HEK293 (cell line): ENCODE data around the gene DLEC1.
A peak's percentile ranks its signal among the peaks of the same experiment; 100 is the strongest.

ENCODE experiments used
- CTCF ChIA-PET: fragments of 350-600 bp; formaldehyde crosslinking; extraction: SDS; loops from one replicate; lab custom pipeline; 2021; ENCODE audit warnings: antibody characterized with exemption; lab: Yijun Ruan, JAX
- POLR2A ChIA-PET: fragments of 300-600 bp; formaldehyde crosslinking; extraction: SDS; loops from one replicate; lab custom pipeline; 2020; ENCODE audit warnings: antibody characterized with exemption, inconsistent platforms; lab: Yijun Ruan, JAX
- H3K27ac ChIP-seq: fragments of 200-500 bp; sonication (Bioruptor generic); 2 replicates; pipeline ENCODE4 v1.5.1; 2014; ENCODE audit warnings: low read depth, low read length, control low read depth, inconsistent platforms; ENCODE audit errors: extremely low read depth
- H3K36me3 ChIP-seq, 2 experiments: fragments of 200-500 bp in 1 of 2; sonication (Bioruptor generic) in 1 of 2; 1 replicate in 1 of 2; 2 replicates in 1 of 2; pipeline ENCODE4 v1.5.1; 2014 to 2017; ENCODE audit warnings: inconsistent platforms in 2 of 2, low read length in 2 of 2; ENCODE audit not compliant: control insufficient read depth in 2 of 2, insufficient read depth in 1 of 2
- H3K4me1 ChIP-seq: fragments of 200-500 bp; sonication (Bioruptor generic); 2 replicates; pipeline ENCODE4 v1.5.1; 2014; ENCODE audit warnings: mild to moderate bottlenecking, low read length, inconsistent platforms; ENCODE audit not compliant: control insufficient read depth, insufficient read depth
- H3K4me3 ChIP-seq: 2 replicates; pipeline ENCODE4 v1.5.1; 2011; ENCODE audit warnings: low read depth, mild to moderate bottlenecking, control low read depth, low read length, moderate library complexity
- H3K9me3 ChIP-seq: fragments of 200-500 bp; sonication (Bioruptor generic); 2 replicates; pipeline ENCODE4 v1.5.1; 2014; ENCODE audit warnings: low read depth, low read length, inconsistent platforms; ENCODE audit not compliant: control insufficient read depth, insufficient read depth
- GLIS2 ChIP-seq: fragments of 450-650 bp; formaldehyde crosslinking; IDR thresholded peaks from 2 replicates; pipeline ENCODE4 v1.5.1; 2016; ENCODE audit warnings: missing biosample characterization, missing genetic modification characterization
- REPIN1 ChIP-seq: fragments of 450-650 bp; formaldehyde crosslinking; IDR thresholded peaks from 2 replicates; pipeline ENCODE4 v1.5.1; 2017; ENCODE audit warnings: missing biosample characterization, missing genetic modification characterization, low read depth
- ZNF175 ChIP-seq: fragments of 450-650 bp; formaldehyde crosslinking; IDR thresholded peaks from 2 replicates; pipeline ENCODE4 v1.5.1; 2016; ENCODE audit warnings: missing biosample characterization, missing genetic modification characterization
- ZNF248 ChIP-seq: fragments of 450-650 bp; formaldehyde crosslinking; IDR thresholded peaks from 2 replicates; pipeline ENCODE4 v1.5.1; 2017; ENCODE audit warnings: missing biosample characterization, missing genetic modification characterization
- ZNF324 ChIP-seq: fragments of 450-650 bp; formaldehyde crosslinking; IDR thresholded peaks from 2 replicates; pipeline ENCODE4 v1.5.1; 2016; ENCODE audit warnings: missing biosample characterization, missing genetic modification characterization
- ZNF335 ChIP-seq: fragments of 450-650 bp; formaldehyde crosslinking; conservative IDR thresholded peaks from 2 replicates; pipeline ENCODE4 v1.5.1; 2016; ENCODE audit warnings: missing biosample characterization, missing genetic modification characterization
- ZNF404 ChIP-seq: fragments of 450-650 bp; formaldehyde crosslinking; IDR thresholded peaks from 2 replicates; pipeline ENCODE4 v1.5.1; 2017; ENCODE audit warnings: missing biosample characterization, missing genetic modification characterization
- ZNF48 ChIP-seq: fragments of 450-650 bp; formaldehyde crosslinking; IDR thresholded peaks from 2 replicates; pipeline ENCODE4 v1.5.1; 2016; ENCODE audit warnings: missing biosample characterization, missing genetic modification characterization
- ZNF501 ChIP-seq: fragments of 450-650 bp; formaldehyde crosslinking; IDR thresholded peaks from 2 replicates; pipeline ENCODE4 v1.5.1; 2016; ENCODE audit warnings: missing biosample characterization, missing genetic modification characterization
- ZNF558 ChIP-seq: fragments of 450-650 bp; formaldehyde crosslinking; IDR thresholded peaks from 2 replicates; pipeline ENCODE4 v1.5.1; 2016; ENCODE audit warnings: missing biosample characterization, missing genetic modification characterization
- ZNF580 ChIP-seq: fragments of 450-650 bp; formaldehyde crosslinking; IDR thresholded peaks from 2 replicates; pipeline ENCODE4 v1.5.1; 2016; ENCODE audit warnings: missing biosample characterization, missing genetic modification characterization
- ZNF677 ChIP-seq: fragments of 450-650 bp; IDR thresholded peaks from 2 replicates; pipeline ENCODE4 v1.5.0; 2018; ENCODE audit warnings: missing biosample characterization, mild to moderate bottlenecking, missing genetic modification characterization, moderate library complexity
- ZNF701 ChIP-seq: fragments of 450-650 bp; formaldehyde crosslinking; IDR thresholded peaks from 2 replicates; pipeline ENCODE4 v1.5.1; 2016; ENCODE audit warnings: missing biosample characterization, missing genetic modification characterization
- ZNF76 ChIP-seq: fragments of 450-650 bp; formaldehyde crosslinking; IDR thresholded peaks from 2 replicates; pipeline ENCODE4; 2016; ENCODE audit warnings: low read depth, missing biosample characterization, missing genetic modification characterization, borderline replicate concordance
- ZNF776 ChIP-seq: fragments of 450-650 bp; formaldehyde crosslinking; IDR thresholded peaks from 2 replicates; pipeline ENCODE4 v1.5.0; 2017; ENCODE audit warnings: missing biosample characterization, missing genetic modification characterization, borderline replicate concordance
- TF ChIP-seq, protein P1 (sequence below): fragments of 450-650 bp; formaldehyde crosslinking; IDR thresholded peaks from 2 replicates; pipeline ENCODE4 v1.5.1; 2016; ENCODE audit warnings: missing biosample characterization, missing genetic modification characterization
- TF ChIP-seq, protein P2 (sequence below): fragments of 450-650 bp; formaldehyde crosslinking; IDR thresholded peaks from 2 replicates; pipeline ENCODE4 v1.5.1; 2016; ENCODE audit warnings: missing biosample characterization, missing genetic modification characterization
- TF ChIP-seq, protein P3 (sequence below): fragments of 450-650 bp; formaldehyde crosslinking; IDR thresholded peaks from 2 replicates; pipeline ENCODE4 v1.5.1; 2016; ENCODE audit warnings: missing biosample characterization, missing genetic modification characterization
- TF ChIP-seq, protein P4 (sequence below): fragments of 450-650 bp; formaldehyde crosslinking; IDR thresholded peaks from 2 replicates; pipeline ENCODE4 v1.5.1; 2017; ENCODE audit warnings: missing biosample characterization, missing genetic modification characterization

The DLEC1 gene

DNA sequence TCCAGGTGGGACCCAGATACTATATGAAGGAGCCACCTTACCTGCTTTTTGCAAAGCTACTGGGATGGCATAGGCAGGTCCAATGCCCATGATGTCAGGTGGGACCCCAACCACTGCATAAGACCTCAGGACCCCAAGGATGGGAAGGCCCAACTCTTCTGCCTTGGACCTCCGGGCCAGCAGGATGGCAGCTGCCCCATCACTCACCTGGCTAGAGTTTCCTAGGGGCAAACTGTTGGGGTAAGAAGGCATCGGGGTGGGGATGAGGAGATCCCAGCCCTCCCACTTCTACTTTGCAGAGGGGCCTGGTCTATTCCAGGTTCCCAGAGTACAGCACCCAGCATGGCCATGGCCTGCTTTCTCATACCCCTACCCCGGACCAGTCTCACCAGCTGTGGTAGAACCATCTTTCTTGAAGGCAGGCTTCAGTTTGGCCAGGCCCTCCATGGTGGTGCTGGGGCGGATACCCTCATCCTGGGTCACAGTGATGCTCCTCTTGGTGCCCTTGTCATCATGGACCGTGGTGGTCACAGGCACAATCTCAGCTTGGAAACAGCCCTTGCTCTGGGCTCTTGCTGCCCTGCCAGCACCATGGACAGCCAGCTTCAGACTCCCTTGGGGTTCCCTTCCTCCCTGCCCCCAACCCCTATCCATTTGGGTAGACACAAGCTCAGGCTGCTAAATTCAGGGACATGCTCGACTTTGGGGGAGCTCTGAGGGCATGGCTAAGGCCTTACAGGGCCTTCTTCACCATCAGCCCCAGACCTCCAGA, 87.3 kb downstream of the DLEC1 start:
- CTCF ChIA-PET = no interaction called here
- TF ChIP-seq, protein P1, sequence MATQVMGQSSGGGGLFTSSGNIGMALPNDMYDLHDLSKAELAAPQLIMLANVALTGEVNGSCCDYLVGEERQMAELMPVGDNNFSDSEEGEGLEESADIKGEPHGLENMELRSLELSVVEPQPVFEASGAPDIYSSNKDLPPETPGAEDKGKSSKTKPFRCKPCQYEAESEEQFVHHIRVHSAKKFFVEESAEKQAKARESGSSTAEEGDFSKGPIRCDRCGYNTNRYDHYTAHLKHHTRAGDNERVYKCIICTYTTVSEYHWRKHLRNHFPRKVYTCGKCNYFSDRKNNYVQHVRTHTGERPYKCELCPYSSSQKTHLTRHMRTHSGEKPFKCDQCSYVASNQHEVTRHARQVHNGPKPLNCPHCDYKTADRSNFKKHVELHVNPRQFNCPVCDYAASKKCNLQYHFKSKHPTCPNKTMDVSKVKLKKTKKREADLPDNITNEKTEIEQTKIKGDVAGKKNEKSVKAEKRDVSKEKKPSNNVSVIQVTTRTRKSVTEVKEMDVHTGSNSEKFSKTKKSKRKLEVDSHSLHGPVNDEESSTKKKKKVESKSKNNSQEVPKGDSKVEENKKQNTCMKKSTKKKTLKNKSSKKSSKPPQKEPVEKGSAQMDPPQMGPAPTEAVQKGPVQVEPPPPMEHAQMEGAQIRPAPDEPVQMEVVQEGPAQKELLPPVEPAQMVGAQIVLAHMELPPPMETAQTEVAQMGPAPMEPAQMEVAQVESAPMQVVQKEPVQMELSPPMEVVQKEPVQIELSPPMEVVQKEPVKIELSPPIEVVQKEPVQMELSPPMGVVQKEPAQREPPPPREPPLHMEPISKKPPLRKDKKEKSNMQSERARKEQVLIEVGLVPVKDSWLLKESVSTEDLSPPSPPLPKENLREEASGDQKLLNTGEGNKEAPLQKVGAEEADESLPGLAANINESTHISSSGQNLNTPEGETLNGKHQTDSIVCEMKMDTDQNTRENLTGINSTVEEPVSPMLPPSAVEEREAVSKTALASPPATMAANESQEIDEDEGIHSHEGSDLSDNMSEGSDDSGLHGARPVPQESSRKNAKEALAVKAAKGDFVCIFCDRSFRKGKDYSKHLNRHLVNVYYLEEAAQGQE (tag by site-specific recombination) = peak; percentile 80
- TF ChIP-seq ZNF248 (tag by site-specific recombination) = no peak
- TF ChIP-seq, all 188 proteins: peak for 1
- Histone ChIP-seq H3K36me3 (peaks cover 4 to 92% of the 10 kb centered on the region in 2 experiments), H3K4me1 (no peaks in the 10 kb centered on the region), H3K27ac (no peak overlapping the region), H3K4me3 (no peak overlapping the region), H3K9me3 (no peaks in the 10 kb centered on the region)
- POLR2A ChIA-PET = interaction anchor here (1.6 kb wide), 1 partner anchor 11 kb away, joined by 7 read pairs; the partner anchor contains the start of gene ACAA1

DNA sequence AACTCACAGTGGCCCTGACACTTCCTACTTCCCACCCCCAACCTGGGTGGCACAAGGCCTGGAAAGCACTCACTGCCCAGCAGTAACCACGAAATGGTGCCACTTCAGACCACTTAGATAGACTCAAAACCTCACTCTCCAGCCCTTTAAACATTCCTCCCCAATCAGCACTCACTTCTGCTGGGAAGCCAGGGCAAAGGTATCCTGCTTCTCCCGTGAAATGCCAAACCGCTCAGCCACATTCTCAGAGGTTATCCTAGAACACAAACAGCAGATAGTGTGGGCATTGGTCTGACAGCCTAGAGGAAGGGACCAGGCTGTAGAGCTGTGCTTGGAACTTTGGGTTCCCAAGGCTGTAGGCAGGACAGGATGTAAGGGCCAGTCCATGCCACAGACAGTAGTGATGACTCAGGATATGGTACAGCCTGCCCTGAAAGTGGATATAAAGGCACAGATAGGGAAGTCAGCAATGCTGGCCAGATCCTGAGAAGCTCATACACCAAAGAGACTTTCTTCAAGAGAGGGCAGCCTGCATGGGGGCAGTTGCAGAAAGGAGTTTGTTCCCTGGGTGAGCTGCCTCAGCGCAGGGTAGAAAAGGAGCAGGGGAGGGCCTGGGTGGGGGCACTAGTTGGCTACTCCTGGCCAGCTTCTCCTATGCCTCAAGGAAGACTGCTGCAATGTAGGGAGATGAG, 88.7 kb downstream of the DLEC1 start:
- ChIA-PET POLR2A (interaction anchor here (0.6 to 1.0 kb wide), 2 partner anchors 11 to 232 kb away, joined by 3 to 4 read pairs; no protein-coding TSS in a partner anchor), CTCF (interaction anchor here (0.5 kb wide), 1 partner anchor 204 kb away, joined by 4 read pairs; no protein-coding TSS in a partner anchor)
- no peak overlapping the region for H3K4me3 ChIP-seq
- H3K27ac ChIP-seq = no peak overlapping the region
- H3K9me3 ChIP-seq = no peaks in the 10 kb centered on the region
- no peak for TF ChIP-seq ZNF48 (tag by site-specific recombination)
- TF ChIP-seq REPIN1 = no peak
- TF ChIP-seq ZNF335 (tag by site-specific recombination) = no peak
- TF ChIP-seq, protein P2, sequence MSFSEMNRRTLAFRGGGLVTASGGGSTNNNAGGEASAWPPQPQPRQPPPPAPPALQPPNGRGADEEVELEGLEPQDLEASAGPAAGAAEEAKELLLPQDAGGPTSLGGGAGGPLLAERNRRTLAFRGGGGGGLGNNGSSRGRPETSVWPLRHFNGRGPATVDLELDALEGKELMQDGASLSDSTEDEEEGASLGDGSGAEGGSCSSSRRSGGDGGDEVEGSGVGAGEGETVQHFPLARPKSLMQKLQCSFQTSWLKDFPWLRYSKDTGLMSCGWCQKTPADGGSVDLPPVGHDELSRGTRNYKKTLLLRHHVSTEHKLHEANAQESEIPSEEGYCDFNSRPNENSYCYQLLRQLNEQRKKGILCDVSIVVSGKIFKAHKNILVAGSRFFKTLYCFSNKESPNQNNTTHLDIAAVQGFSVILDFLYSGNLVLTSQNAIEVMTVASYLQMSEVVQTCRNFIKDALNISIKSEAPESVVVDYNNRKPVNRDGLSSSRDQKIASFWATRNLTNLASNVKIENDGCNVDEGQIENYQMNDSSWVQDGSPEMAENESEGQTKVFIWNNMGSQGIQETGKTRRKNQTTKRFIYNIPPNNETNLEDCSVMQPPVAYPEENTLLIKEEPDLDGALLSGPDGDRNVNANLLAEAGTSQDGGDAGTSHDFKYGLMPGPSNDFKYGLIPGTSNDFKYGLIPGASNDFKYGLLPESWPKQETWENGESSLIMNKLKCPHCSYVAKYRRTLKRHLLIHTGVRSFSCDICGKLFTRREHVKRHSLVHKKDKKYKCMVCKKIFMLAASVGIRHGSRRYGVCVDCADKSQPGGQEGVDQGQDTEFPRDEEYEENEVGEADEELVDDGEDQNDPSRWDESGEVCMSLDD (tag by site-specific recombination) = no peak
- TF ChIP-seq GLIS2 = no peak
- no peaks in the 10 kb centered on the region for H3K4me1 ChIP-seq
- peaks cover 4 to 92% of the 10 kb centered on the region in 2 experiments for H3K36me3 ChIP-seq

- POLR2A ChIA-PET = interaction anchor here (0.6 to 1.0 kb wide), 2 partner anchors 11 to 231 kb away, joined by 3 to 4 read pairs; no protein-coding TSS in a partner anchor
- H3K36me3 ChIP-seq = peaks cover 4 to 92% of the 10 kb centered on the region in 2 experiments
- TF ChIP-seq ZNF76 = no peak
- TF ChIP-seq ZNF580 = no peak
- TF ChIP-seq ZNF324 = no peak
- TF ChIP-seq, protein P3, sequence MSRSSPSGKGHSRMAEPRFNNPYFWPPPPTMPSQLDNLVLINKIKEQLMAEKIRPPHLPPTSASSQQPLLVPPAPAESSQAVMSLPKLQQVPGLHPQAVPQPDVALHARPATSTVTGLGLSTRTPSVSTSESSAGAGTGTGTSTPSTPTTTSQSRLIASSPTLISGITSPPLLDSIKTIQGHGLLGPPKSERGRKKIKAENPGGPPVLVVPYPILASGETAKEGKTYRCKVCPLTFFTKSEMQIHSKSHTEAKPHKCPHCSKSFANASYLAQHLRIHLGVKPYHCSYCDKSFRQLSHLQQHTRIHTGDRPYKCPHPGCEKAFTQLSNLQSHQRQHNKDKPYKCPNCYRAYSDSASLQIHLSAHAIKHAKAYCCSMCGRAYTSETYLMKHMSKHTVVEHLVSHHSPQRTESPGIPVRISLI (tag by site-specific recombination) = no peak
- no peak for TF ChIP-seq ZNF48 (tag by site-specific recombination)
- TF ChIP-seq ZNF501 (tag by site-specific recombination) = no peak
- TF ChIP-seq ZNF558 (tag by site-specific recombination) = no peak
- TF ChIP-seq ZNF175 (tag by site-specific recombination) = no peak
- no peak for TF ChIP-seq ZNF404 (tag by site-specific recombination)
- TF ChIP-seq, protein P4, sequence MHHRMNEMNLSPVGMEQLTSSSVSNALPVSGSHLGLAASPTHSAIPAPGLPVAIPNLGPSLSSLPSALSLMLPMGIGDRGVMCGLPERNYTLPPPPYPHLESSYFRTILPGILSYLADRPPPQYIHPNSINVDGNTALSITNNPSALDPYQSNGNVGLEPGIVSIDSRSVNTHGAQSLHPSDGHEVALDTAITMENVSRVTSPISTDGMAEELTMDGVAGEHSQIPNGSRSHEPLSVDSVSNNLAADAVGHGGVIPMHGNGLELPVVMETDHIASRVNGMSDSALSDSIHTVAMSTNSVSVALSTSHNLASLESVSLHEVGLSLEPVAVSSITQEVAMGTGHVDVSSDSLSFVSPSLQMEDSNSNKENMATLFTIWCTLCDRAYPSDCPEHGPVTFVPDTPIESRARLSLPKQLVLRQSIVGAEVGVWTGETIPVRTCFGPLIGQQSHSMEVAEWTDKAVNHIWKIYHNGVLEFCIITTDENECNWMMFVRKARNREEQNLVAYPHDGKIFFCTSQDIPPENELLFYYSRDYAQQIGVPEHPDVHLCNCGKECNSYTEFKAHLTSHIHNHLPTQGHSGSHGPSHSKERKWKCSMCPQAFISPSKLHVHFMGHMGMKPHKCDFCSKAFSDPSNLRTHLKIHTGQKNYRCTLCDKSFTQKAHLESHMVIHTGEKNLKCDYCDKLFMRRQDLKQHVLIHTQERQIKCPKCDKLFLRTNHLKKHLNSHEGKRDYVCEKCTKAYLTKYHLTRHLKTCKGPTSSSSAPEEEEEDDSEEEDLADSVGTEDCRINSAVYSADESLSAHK (tag by site-specific recombination) = no peak
- no peak for TF ChIP-seq ZNF677
- no peak for TF ChIP-seq ZNF701 (tag by site-specific recombination)
- no peak for TF ChIP-seq ZNF776
Observed at GRCh38 chr3:38128303-38128655, 89.3 kb downstream of the DLEC1 start.

More at GRCh38 chr3:38128303-38128655, 89.3 kb downstream of the DLEC1 start:
- Histone ChIP-seq H3K4me3 (no peak overlapping the region), H3K4me1 (no peaks in the 10 kb centered on the region), H3K27ac (no peak overlapping the region), H3K9me3 (no peaks in the 10 kb centered on the region)
- CTCF ChIA-PET = interaction anchor here (0.5 kb wide), 1 partner anchor 204 kb away, joined by 4 read pairs; no protein-coding TSS in a partner anchor
